ENCODE data around the gene EIF1. TPM values are rescaled to one million over a fixed set of nuclear protein-coding genes. Genes with fewer than 3 reads are reported as not detected.

The EIF1 gene
- total RNA-seq, 3 donors from 2014 or later: 217 to 850 (median 260) TPM

GRCh38 chr17:41660221-41660711 is 28.4 kb upstream of the EIF1 start:
- TF ChIP-seq CTCF (IDR thresholded peaks at IDR 0.05): no peak
- TF ChIP-seq POLR2AphosphoS5 (IDR thresholded peaks at IDR 0.05): no peak
- TF ChIP-seq POLR2A (IDR thresholded peaks at IDR 0.05): no peak
- peaks cover 25 to 39% of the 10 kb centered on the region in 2 donors for H3K4me1 ChIP-seq
- H3K9me3 ChIP-seq: no peaks in the 10 kb centered on the region
- no peak overlapping the region for H3K4me3 ChIP-seq
- intact Hi-C loops (cut with DNase I; ENCODE audit: low total_unique reads): no loop called here
- H3K27ac ChIP-seq: peak overlapping the region; percentile 48 to 97
- no peaks in the 10 kb centered on the region for H3K27me3 ChIP-seq
- DNase-seq (ENCODE audit: low spot score in 2 of 2): no peak
- H3K36me3 ChIP-seq: no peaks in the 10 kb centered on the region

- H3K4me3 ChIP-seq: no peak overlapping the region
- no peaks in the 10 kb centered on the region for H3K27me3 ChIP-seq
- TF ChIP-seq POLR2AphosphoS5 (IDR thresholded peaks at IDR 0.05) (no peak), POLR2A (IDR thresholded peaks at IDR 0.05) (no peak), CTCF (IDR thresholded peaks at IDR 0.05) (no peak)
- H3K36me3 ChIP-seq: no peaks in the 10 kb centered on the region
- H3K9me3 ChIP-seq: no peaks in the 10 kb centered on the region
- intact Hi-C loops (cut with DNase I; ENCODE audit: low total_unique reads): no loop called here
- peak overlapping the region in 1 of 2 donors; percentile 17 for H3K27ac ChIP-seq
- H3K4me1 ChIP-seq: peaks cover 0 to 19% of the 10 kb centered on the region in 2 donors
- no peak for DNase-seq (ENCODE audit: low spot score in 2 of 2)
Measured at GRCh38 chr17:41663451-41664171, 25.1 kb upstream of the EIF1 start.

GRCh38 chr17:41664172-41664457 is 24.6 kb upstream of the EIF1 start:
- no peak for DNase-seq (ENCODE audit: low spot score in 2 of 2)
- intact Hi-C loops (cut with DNase I; ENCODE audit: low total_unique reads): no loop called here
- no peak for TF ChIP-seq POLR2AphosphoS5 (IDR thresholded peaks at IDR 0.05)
- no peak for TF ChIP-seq CTCF (IDR thresholded peaks at IDR 0.05)
- no peak for TF ChIP-seq POLR2A (IDR thresholded peaks at IDR 0.05)
- Histone ChIP-seq H3K27me3 (no peaks in the 10 kb centered on the region), H3K9me3 (no peaks in the 10 kb centered on the region), H3K27ac (peak overlapping the region in 1 of 2 donors; percentile 93), H3K36me3 (no peaks in the 10 kb centered on the region), H3K4me3 (no peak overlapping the region), H3K4me1 (peaks cover 0 to 15% of the 10 kb centered on the region in 2 donors)

GRCh38 chr17:41664587-41665565 is 23.8 kb upstream of the EIF1 start:
- TF ChIP-seq CTCF (IDR thresholded peaks at IDR 0.05): no peak
- no peak for TF ChIP-seq POLR2AphosphoS5 (IDR thresholded peaks at IDR 0.05)
- TF ChIP-seq POLR2A (IDR thresholded peaks at IDR 0.05): no peak
- intact Hi-C loops (cut with DNase I; ENCODE audit: low total_unique reads): no loop called here
- H3K9me3 ChIP-seq: no peaks in the 10 kb centered on the region
- no peak for DNase-seq (ENCODE audit: low spot score in 2 of 2)
- H3K4me1 ChIP-seq: peaks cover 0 to 14% of the 10 kb centered on the region in 2 donors
- H3K27me3 ChIP-seq: no peaks in the 10 kb centered on the region
- no peaks in the 10 kb centered on the region for H3K36me3 ChIP-seq
- H3K27ac ChIP-seq: peak overlapping the region; percentile 93 to 94
- peak overlapping the region in 2 of 3 donors; percentile 52 to 72 for H3K4me3 ChIP-seq
